ENCODE measurements around the gene MAPK6. TPM values are rescaled to one million over a fixed set of nuclear protein-coding genes. Genes with fewer than 3 reads are reported as not detected.

The MAPK6 gene
- total RNA-seq, 2 donors from 2014 or later = 80.2 to 81.6 TPM

DNA sequence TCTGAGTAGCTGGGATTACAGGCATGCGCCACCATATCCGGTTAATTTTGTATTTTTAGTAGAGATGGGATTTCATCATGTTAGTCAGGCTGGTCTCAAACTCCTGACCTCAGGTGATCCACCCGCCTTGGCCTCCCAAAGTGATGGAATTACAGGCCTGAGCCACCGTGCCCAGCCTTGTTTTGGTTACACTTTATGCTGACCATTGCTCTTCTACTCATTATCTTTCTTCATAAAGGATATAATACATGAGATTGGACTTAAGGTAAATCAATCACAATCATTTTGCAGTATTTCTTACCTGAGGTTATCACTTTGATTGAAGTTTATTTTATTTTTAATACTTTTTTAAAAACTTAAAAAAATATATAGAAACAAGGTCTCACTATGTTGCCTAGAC, 45.2 kb upstream of the MAPK6 start:
- no peak overlapping the region for H3K4me3 Mint-ChIP-seq
- no peak for DNase-seq
- peaks cover 2% of the 10 kb centered on the region for H3K4me1 ChIP-seq (ENCODE audit: control insufficient read depth, insufficient read depth, low read length)
- H3K27ac Mint-ChIP-seq = no peak overlapping the region
- H3K4me1 Mint-ChIP-seq = peaks cover 12% of the 10 kb centered on the region
- H3K9ac ChIP-seq (ENCODE audit: extremely low read depth, low read length, poor library complexity, severe bottlenecking) = no peak overlapping the region
- H3K4me3 ChIP-seq (ENCODE audit: low read length) = no peak overlapping the region
- H3K27me3 ChIP-seq (ENCODE audit: control insufficient read depth, insufficient read depth, low read length, poor library complexity, severe bottlenecking) = no peaks in the 10 kb centered on the region
- TF ChIP-seq, protein P1, sequence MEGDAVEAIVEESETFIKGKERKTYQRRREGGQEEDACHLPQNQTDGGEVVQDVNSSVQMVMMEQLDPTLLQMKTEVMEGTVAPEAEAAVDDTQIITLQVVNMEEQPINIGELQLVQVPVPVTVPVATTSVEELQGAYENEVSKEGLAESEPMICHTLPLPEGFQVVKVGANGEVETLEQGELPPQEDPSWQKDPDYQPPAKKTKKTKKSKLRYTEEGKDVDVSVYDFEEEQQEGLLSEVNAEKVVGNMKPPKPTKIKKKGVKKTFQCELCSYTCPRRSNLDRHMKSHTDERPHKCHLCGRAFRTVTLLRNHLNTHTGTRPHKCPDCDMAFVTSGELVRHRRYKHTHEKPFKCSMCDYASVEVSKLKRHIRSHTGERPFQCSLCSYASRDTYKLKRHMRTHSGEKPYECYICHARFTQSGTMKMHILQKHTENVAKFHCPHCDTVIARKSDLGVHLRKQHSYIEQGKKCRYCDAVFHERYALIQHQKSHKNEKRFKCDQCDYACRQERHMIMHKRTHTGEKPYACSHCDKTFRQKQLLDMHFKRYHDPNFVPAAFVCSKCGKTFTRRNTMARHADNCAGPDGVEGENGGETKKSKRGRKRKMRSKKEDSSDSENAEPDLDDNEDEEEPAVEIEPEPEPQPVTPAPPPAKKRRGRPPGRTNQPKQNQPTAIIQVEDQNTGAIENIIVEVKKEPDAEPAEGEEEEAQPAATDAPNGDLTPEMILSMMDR (conservative IDR thresholded peaks at IDR 0.05) = no peak
- H3K27ac ChIP-seq (ENCODE audit: low read depth, low read length) = no peak overlapping the region
- peaks cover 11% of the 10 kb centered on the region for H3K36me3 Mint-ChIP-seq (ENCODE audit: low read depth)
- no peaks in the 10 kb centered on the region for H3K9me3 Mint-ChIP-seq
- WGBS, 2 experiments (ENCODE audit: insufficient coverage in 1 of 2, insufficient read length in 1 of 2) = 93 to 95% methylated on average over 3 to 4 of the region's 4 CpGs
- H3K9me3 ChIP-seq (ENCODE audit: control insufficient read depth, low read length) = peaks cover under 1% of the 10 kb centered on the region
- no peaks in the 10 kb centered on the region for H3K36me3 ChIP-seq (ENCODE audit: control insufficient read depth, insufficient read depth, low read length)
- no peaks in the 10 kb centered on the region for H3K27me3 Mint-ChIP-seq (ENCODE audit: insufficient read depth)

DNA sequence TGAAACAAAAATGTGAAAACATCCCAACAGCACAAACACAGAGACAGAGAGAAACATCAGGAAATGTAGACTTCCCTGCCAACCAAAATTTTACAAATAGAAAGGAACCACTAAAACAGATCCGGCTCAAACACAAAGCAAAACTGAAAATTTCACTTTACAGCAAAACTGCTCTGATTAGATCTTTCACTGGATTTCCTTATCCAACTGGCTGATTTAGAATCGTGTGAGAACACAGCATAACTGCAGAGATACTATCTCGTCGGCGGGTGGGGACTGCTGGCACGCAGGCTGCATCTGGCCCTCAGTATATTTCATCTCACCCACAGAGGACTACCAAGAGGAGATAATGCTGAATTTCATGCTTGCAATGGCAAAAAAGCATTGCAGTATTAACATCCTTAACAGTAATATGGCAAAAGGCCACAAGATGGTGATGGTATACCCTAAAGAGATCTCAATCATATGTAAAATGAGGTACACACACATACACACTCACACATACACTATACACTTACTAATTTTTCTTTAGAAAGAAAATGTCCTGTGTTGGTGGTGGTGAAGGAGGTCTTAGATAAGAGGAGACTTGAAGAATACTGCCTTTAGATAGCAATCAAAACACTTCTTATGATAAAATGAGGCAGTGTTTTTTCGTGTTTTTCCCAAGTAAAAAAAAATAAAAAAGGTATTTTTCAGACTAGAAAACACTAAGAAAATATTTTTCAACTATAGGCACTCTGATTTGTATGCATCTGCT, 36.8 kb upstream of the MAPK6 start:
- no peaks in the 10 kb centered on the region for H3K27me3 Mint-ChIP-seq (ENCODE audit: insufficient read depth)
- H3K27me3 ChIP-seq (ENCODE audit: control insufficient read depth, insufficient read depth, low read length, poor library complexity, severe bottlenecking) = no peaks in the 10 kb centered on the region
- H3K4me3 Mint-ChIP-seq = no peak overlapping the region
- DNase-seq = no peak
- peaks cover 2% of the 10 kb centered on the region for H3K4me1 Mint-ChIP-seq
- H3K4me1 ChIP-seq (ENCODE audit: control insufficient read depth, insufficient read depth, low read length) = no peaks in the 10 kb centered on the region
- H3K9me3 Mint-ChIP-seq = no peaks in the 10 kb centered on the region
- TF ChIP-seq, protein P1 (conservative IDR thresholded peaks at IDR 0.05) = peak; percentile 74
- no peaks in the 10 kb centered on the region for H3K36me3 ChIP-seq (ENCODE audit: control insufficient read depth, insufficient read depth, low read length)
- no peak overlapping the region for H3K27ac ChIP-seq (ENCODE audit: low read depth, low read length)
- H3K9ac ChIP-seq (ENCODE audit: extremely low read depth, low read length, poor library complexity, severe bottlenecking) = no peak overlapping the region
- no peak overlapping the region for H3K4me3 ChIP-seq (ENCODE audit: low read length)
- no peak overlapping the region for H3K27ac Mint-ChIP-seq
- H3K36me3 Mint-ChIP-seq (ENCODE audit: low read depth) = no peaks in the 10 kb centered on the region
- H3K9me3 ChIP-seq (ENCODE audit: control insufficient read depth, low read length) = no peaks in the 10 kb centered on the region
- whole genome bisulfite sequencing, 2 experiments (ENCODE audit: insufficient coverage in 1 of 2, insufficient read length in 1 of 2) = 83 to 88% methylated on average over 1 to 7 of the region's 7 CpGs

DNA sequence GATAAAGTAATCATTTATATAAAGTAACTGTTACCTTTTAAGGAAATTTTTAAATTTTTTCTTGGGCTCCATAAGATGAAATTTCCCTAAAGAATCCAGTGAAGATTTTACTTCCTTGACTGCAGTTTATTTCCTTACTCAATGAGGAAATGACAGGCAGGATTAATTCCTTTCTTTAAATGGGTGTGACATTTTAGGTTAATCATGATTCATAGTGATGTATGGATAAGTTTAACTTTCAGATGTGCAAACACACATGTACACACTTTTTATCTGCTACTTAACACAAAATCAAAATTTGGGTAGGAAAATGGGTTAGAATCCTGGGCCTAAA, 36.3 kb upstream of the MAPK6 start:
- Mint-ChIP-seq H3K27ac (no peak overlapping the region), H3K36me3 (ENCODE audit: low read depth) (no peaks in the 10 kb centered on the region), H3K9me3 (no peaks in the 10 kb centered on the region), H3K4me3 (no peak overlapping the region), H3K4me1 (peaks cover 2% of the 10 kb centered on the region), H3K27me3 (ENCODE audit: insufficient read depth) (no peaks in the 10 kb centered on the region)
- H3K27me3 ChIP-seq (ENCODE audit: control insufficient read depth, insufficient read depth, low read length, poor library complexity, severe bottlenecking) = no peaks in the 10 kb centered on the region
- no peaks in the 10 kb centered on the region for H3K9me3 ChIP-seq (ENCODE audit: control insufficient read depth, low read length)
- H3K9ac ChIP-seq (ENCODE audit: extremely low read depth, low read length, poor library complexity, severe bottlenecking) = no peak overlapping the region
- H3K4me1 ChIP-seq (ENCODE audit: control insufficient read depth, insufficient read depth, low read length) = no peaks in the 10 kb centered on the region
- no peak overlapping the region for H3K4me3 ChIP-seq (ENCODE audit: low read length)
- TF ChIP-seq, protein P1 (conservative IDR thresholded peaks at IDR 0.05) = no peak
- no peaks in the 10 kb centered on the region for H3K36me3 ChIP-seq (ENCODE audit: control insufficient read depth, insufficient read depth, low read length)
- H3K27ac ChIP-seq (ENCODE audit: low read depth, low read length) = no peak overlapping the region
- DNase-seq = no peak
